K562 (cell line): ENCODE measurements around the gene B3GNT9. TPM values are rescaled to one million over a fixed set of nuclear protein-coding genes. Genes with fewer than 3 reads are reported as not detected.

Experiments
- EP300 ChIP-seq: IDR thresholded peaks from 2 replicates; pipeline ENCODE4 v1.6.1; 2012; ENCODE audit warnings: low read length, improper control_type of control experiment
- HDAC6 ChIP-seq: IDR thresholded peaks from 2 replicates; pipeline ENCODE4 v1.6.1; 2012; ENCODE audit warnings: low read depth, mild to moderate bottlenecking, control low read depth, inconsistent platforms, low read length, moderate library complexity
- HNRNPK ChIP-seq: fragments of 200-400 bp; formaldehyde crosslinking; IDR thresholded peaks from one replicate; pipeline ENCODE4 v1.6.1; 2018; ENCODE audit warnings: mild to moderate bottlenecking, low read depth, low read length; ENCODE audit not compliant: poor library complexity, severe bottlenecking
- MGA ChIP-seq: fragments of 450-650 bp; IDR thresholded peaks from 2 replicates; pipeline ENCODE4 v1.6.1; 2016; ENCODE audit warnings: mild to moderate bottlenecking, moderate library complexity
- PHF21A ChIP-seq: fragments of 450-650 bp; IDR thresholded peaks from 2 replicates; pipeline ENCODE4 v1.6.1; 2017; ENCODE audit warnings: low read depth, borderline replicate concordance
- SAFB ChIP-seq: fragments of 200-400 bp; formaldehyde crosslinking; IDR thresholded peaks from 2 replicates; pipeline ENCODE4 v1.6.1; 2017; ENCODE audit warnings: low read depth, low read length, borderline replicate concordance
- SIN3B ChIP-seq: fragments of 450-650 bp; IDR thresholded peaks from 2 replicates; pipeline ENCODE4 v1.6.1; 2017; ENCODE audit warnings: low read depth, mild to moderate bottlenecking, moderate library complexity
- TCF7 ChIP-seq: sonication (generic); IDR thresholded peaks from 2 replicates; pipeline ENCODE4 v1.6.1; 2016; ENCODE audit warnings: antibody characterized with exemption, borderline replicate concordance
- ZNF511 ChIP-seq: sonication (generic); formaldehyde crosslinking; IDR thresholded peaks from 2 replicates; pipeline ENCODE4 v1.8.0; 2022; ENCODE audit warnings: mild to moderate bottlenecking, missing genetic modification reagents
- ZNF57 ChIP-seq: fragments of 450-650 bp; formaldehyde crosslinking; IDR thresholded peaks from 2 replicates; pipeline ENCODE4 v1.4.0; 2020; ENCODE audit warnings: mild to moderate bottlenecking, moderate library complexity
- ZNF699 ChIP-seq: fragments of 250-450 bp; sonication (Bioruptor Pico); IDR thresholded peaks from 2 replicates; pipeline ENCODE4 v1.8.0; 2021; ENCODE audit warnings: mild to moderate bottlenecking, moderate library complexity; ENCODE audit not compliant: insufficient replicate concordance
- ZNF766 ChIP-seq: fragments of 200-800 bp; sonication (Bioruptor generic); conservative IDR thresholded peaks from 2 replicates; pipeline ENCODE4 v1.6.1; 2016; ENCODE audit warnings: missing genetic modification characterization, missing compliant biosample characterization
- ZNF77 ChIP-seq: fragments of 250-450 bp; sonication (Bioruptor Pico); IDR thresholded peaks from 2 replicates; pipeline ENCODE4 v1.5.0; 2020
- polyA plus RNA-seq, 8 experiments: library from polyadenylated mRNA; depleted of rRNA in 4 of 8; stranded (reverse) in 5 of 8; unstranded in 3 of 8; fragments of >200 nt; fragmentation: Nextera tagmentation in 2 of 8; fragmentation: Illumina TruSeq in 1 of 8; extraction: Ambion mirVana in 2 of 8; extraction: Trizol in 1 of 8; gene quantifications; 2 replicates each; pipeline versions ENCODE4 v1.2.1 to v1.2.3, GENCODE V29; 2011 to 2014; ENCODE audit warnings: inconsistent platforms in 1 of 8, missing spikeins in 1 of 8
- total RNA-seq, 7 experiments: library from RNA; depleted of rRNA in 6 of 7; stranded (reverse); fragments of >200 nt in 6 of 7; fragmentation: Illumina TruSeq in 2 of 7; extraction: Trizol in 2 of 7; gene quantifications; 2 replicates each; pipeline versions ENCODE4 v1.2.1 to v1.2.3, GENCODE V29; 2011 to 2021; ENCODE audit warnings: low replicate concordance in 1 of 7
- TF ChIP-seq, protein P1 (sequence below): IDR thresholded peaks from 2 replicates; pipeline ENCODE4 v1.6.1; 2014; ENCODE audit warnings: antibody characterized with exemption

B3GNT9 gene
- total and polyA plus RNA-seq, 9 of the 15 experiments (the other 6 are each of a cell fraction or from before 2014, with no cell fraction given) = 0.01 to 1.8 (median 1.1) TPM; not detected in 1

DNA sequence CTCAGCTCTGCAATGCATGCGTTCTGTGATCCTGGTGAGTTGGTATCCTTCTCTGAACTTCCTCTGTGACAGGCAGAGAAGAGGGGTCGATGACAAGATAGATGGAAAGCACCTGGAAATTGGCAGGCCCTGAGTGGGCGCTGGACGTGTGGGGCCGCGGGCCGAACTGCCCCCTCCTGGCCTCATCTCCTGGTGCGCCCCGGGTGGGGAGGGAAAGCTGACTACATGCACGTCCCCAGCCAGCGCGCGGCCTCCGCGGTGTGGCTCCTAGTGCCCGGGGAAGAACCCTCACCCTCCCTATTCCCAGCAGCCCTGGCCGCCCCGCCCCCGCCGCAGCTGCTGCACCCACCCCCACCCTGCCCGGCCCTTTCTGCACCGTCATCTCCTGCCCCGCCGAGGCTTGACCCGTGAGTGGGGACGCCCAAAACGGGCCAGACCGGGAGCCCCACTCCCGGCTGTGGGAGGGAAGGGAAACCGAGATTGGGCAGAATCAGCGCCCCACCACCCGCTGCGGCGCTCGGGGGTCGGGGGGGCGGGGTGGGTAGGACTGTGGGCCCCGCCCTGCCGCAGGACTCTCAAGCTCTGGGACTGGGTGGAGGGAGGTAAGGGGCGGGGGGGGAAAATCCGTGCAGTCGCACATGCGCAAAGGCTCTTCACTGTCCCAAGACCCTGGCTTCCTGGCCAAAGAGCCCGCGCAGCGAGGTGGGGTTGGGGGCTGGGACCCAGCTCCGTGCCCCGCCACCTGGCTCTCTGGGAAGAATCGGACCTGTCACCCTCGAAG lies 19.6 kb upstream of the B3GNT9 start, which contains the start of gene NOL3 (continued):
- TF ChIP-seq MGA (0 out of 2 replicates have a peak, but pooled peaks have one; percentile 37), ZNF511 (CRISPR knock-in tag) (no peak), TCF7 (no peak; the same call in 1 of the 2 replicates), ZNF57 (CRISPR knock-in tag) (no peak), SIN3B (no peak), ZNF699 (CRISPR knock-in tag) (no peak), HDAC6 (no peak), PHF21A (peak; percentile 58; the same call in 1 of the 2 replicates), HNRNPK (no peak), ZNF77 (CRISPR knock-in tag) (no peak), EP300 (peak; percentile 47), ZNF766 (CRISPR knock-in tag) (no peak), SAFB (no peak)
- TF ChIP-seq, protein P1, sequence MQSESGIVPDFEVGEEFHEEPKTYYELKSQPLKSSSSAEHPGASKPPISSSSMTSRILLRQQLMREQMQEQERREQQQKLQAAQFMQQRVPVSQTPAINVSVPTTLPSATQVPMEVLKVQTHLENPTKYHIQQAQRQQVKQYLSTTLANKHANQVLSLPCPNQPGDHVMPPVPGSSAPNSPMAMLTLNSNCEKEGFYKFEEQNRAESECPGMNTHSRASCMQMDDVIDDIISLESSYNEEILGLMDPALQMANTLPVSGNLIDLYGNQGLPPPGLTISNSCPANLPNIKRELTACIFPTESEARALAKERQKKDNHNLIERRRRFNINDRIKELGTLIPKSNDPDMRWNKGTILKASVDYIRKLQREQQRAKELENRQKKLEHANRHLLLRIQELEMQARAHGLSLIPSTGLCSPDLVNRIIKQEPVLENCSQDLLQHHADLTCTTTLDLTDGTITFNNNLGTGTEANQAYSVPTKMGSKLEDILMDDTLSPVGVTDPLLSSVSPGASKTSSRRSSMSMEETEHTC = no peak
